H9 (cell line): Measurements from ENCODE around the gene ARRDC1. TPM values are rescaled to one million over a fixed set of nuclear protein-coding genes. Genes with fewer than 3 reads are reported as not detected.

Experiments used
- DNase-seq: peaks from one replicate; pipeline ENCODE4 v3.0.0-alpha.2; 2017
- H2AFZ ChIP-seq: one replicate; pipeline ENCODE4 v1.6.1; 2013; ENCODE audit warnings: mild to moderate bottlenecking, low read length, control low read depth, moderate library complexity
- H2AK5ac ChIP-seq: 2 replicates; pipeline ENCODE4 v1.6.1; 2013; ENCODE audit warnings: low read length, control low read depth, mixed read lengths; ENCODE audit not compliant: insufficient read length
- H2BK120ac ChIP-seq: one replicate; pipeline ENCODE4 v1.6.1; 2013; ENCODE audit warnings: low read depth, mild to moderate bottlenecking, low read length, control low read depth, inconsistent platforms; ENCODE audit not compliant: poor library complexity, severe bottlenecking
- H2BK12ac ChIP-seq: 2 replicates; pipeline ENCODE4 v1.6.1; 2013; ENCODE audit warnings: low read length, control low read depth, mixed read lengths, low read depth; ENCODE audit not compliant: insufficient read length
- H2BK15ac ChIP-seq: 2 replicates; pipeline ENCODE4 v1.6.1; 2013; ENCODE audit warnings: low read depth, low read length, control low read depth
- H2BK20ac ChIP-seq: one replicate; pipeline ENCODE4 v1.6.1; 2013; ENCODE audit warnings: low read depth, mild to moderate bottlenecking, low read length, control low read depth, inconsistent platforms; ENCODE audit not compliant: poor library complexity, severe bottlenecking
- H2BK5ac ChIP-seq: 2 replicates; pipeline ENCODE4 v1.6.1; 2013; ENCODE audit warnings: low read length, control low read depth, mixed read lengths; ENCODE audit not compliant: insufficient read length
- H3K14ac ChIP-seq: 2 replicates; pipeline ENCODE4 v1.6.1; 2013; ENCODE audit warnings: low read length, control low read depth; ENCODE audit not compliant: insufficient read depth
- H3K18ac ChIP-seq: 2 replicates; pipeline ENCODE4 v1.6.1; 2013; ENCODE audit warnings: low read depth, mild to moderate bottlenecking, mixed read lengths, low read length, control low read depth; ENCODE audit not compliant: insufficient read length
- H3K23ac ChIP-seq: 2 replicates; pipeline ENCODE4 v1.6.1; 2013; ENCODE audit warnings: low read length, control low read depth, mixed read lengths, low read depth; ENCODE audit not compliant: insufficient read length
- H3K23me2 ChIP-seq: 2 replicates; pipeline ENCODE4 v1.6.1; 2013; ENCODE audit warnings: low read depth, mild to moderate bottlenecking, mixed read lengths, low read length, control low read depth; ENCODE audit not compliant: insufficient read length, poor library complexity, severe bottlenecking
- H3K27ac ChIP-seq: 2 replicates; pipeline ENCODE4 v1.5.1; 2013; ENCODE audit warnings: low read length, control low read depth, mixed read lengths, low read depth; ENCODE audit not compliant: insufficient read length
- H3K27me3 ChIP-seq: 2 replicates; pipeline ENCODE4 v1.6.1; 2013; ENCODE audit warnings: low read length, control low read depth, inconsistent platforms; ENCODE audit not compliant: insufficient read depth
- H3K4ac ChIP-seq: 2 replicates; pipeline ENCODE4 v1.6.1; 2013; ENCODE audit warnings: low read depth, mild to moderate bottlenecking, control low read depth, inconsistent platforms, low read length, moderate library complexity
- H3K4me1 ChIP-seq: 2 replicates; pipeline ENCODE4 v1.6.1; 2013; ENCODE audit warnings: low read length, control low read depth, inconsistent platforms; ENCODE audit not compliant: insufficient read depth
- H3K4me2 ChIP-seq: 2 replicates; pipeline ENCODE4 v1.6.1; 2013; ENCODE audit warnings: low read length, control low read depth, mixed read lengths; ENCODE audit not compliant: insufficient read length, insufficient read depth
- H3K56ac ChIP-seq: 2 replicates; pipeline ENCODE4 v1.6.1; 2013; ENCODE audit warnings: low read depth, mild to moderate bottlenecking, mixed read lengths, low read length, control low read depth; ENCODE audit not compliant: insufficient read length
- H3K79me1 ChIP-seq: 2 replicates; pipeline ENCODE4 v1.6.1; 2013; ENCODE audit warnings: low read depth, mild to moderate bottlenecking, moderate library complexity, low read length, control low read depth, inconsistent platforms; ENCODE audit not compliant: insufficient read depth, poor library complexity, severe bottlenecking
- H3K79me2 ChIP-seq: 2 replicates; pipeline ENCODE4 v1.6.1; 2013; ENCODE audit warnings: low read length, control low read depth, inconsistent platforms; ENCODE audit not compliant: insufficient read depth
- H3K9ac ChIP-seq: 2 replicates; pipeline ENCODE4 v1.6.1; 2013; ENCODE audit warnings: low read length, control low read depth, mixed read lengths; ENCODE audit not compliant: insufficient read length; ENCODE audit errors: extremely low read depth
- H3K9me3 ChIP-seq: one replicate; pipeline ENCODE4 v1.6.1; 2013; ENCODE audit warnings: low read depth, low read length, inconsistent platforms; ENCODE audit not compliant: control insufficient read depth
- H3T11ph ChIP-seq: one replicate; pipeline ENCODE4 v1.6.1; 2013; ENCODE audit warnings: mild to moderate bottlenecking, low read length, control low read depth, inconsistent platforms
- H4K20me1 ChIP-seq: one replicate; pipeline ENCODE4 v1.6.1; 2013; ENCODE audit not compliant: control insufficient read depth, insufficient read length, insufficient read depth
- H4K5ac ChIP-seq: 2 replicates; pipeline ENCODE4 v1.6.1; 2013; ENCODE audit warnings: low read depth, mild to moderate bottlenecking, mixed read lengths, low read length, control low read depth; ENCODE audit not compliant: insufficient read length
- H4K8ac ChIP-seq: replicated peaks from 2 replicates; pipeline ENCODE4 v1.6.1; 2013; ENCODE audit warnings: low read length, control low read depth, mixed read lengths, low read depth; ENCODE audit not compliant: insufficient read length
- H4K91ac ChIP-seq: 2 replicates; pipeline ENCODE4 v1.6.1; 2013; ENCODE audit warnings: low read depth, mild to moderate bottlenecking, moderate library complexity, mixed read lengths, low read length, control low read depth; ENCODE audit not compliant: insufficient read length
- H3K27ac Mint-ChIP-seq, 3 experiments: 2 replicates in 2 of 3; 3 replicates in 1 of 3; pipeline ENCODE4 v1.8.0; 2020 to 2021; ENCODE audit warnings: mixed read lengths in 3 of 3, mild to moderate bottlenecking in 1 of 3, moderate library complexity in 1 of 3
- H3K27me3 Mint-ChIP-seq: 2 replicates; pipeline ENCODE4 v1.8.0; 2021; ENCODE audit warnings: low read depth, mild to moderate bottlenecking, moderate library complexity, mixed read lengths
- H3K36me3 Mint-ChIP-seq, 3 experiments: 2 replicates in 2 of 3; 3 replicates in 1 of 3; pipeline ENCODE4 v1.8.0; 2020 to 2021; ENCODE audit warnings: low read depth in 3 of 3, mixed read lengths in 3 of 3; ENCODE audit not compliant: insufficient read depth in 1 of 3
- H3K4me1 Mint-ChIP-seq, 2 experiments: 2 replicates each; pipeline ENCODE4 v1.8.0; 2020; ENCODE audit warnings: mixed read lengths in 2 of 2
- H3K4me3 Mint-ChIP-seq, 2 experiments: 2 replicates in 1 of 2; 3 replicates in 1 of 2; pipeline ENCODE4 v1.8.0; 2020 to 2021; ENCODE audit warnings: mild to moderate bottlenecking in 2 of 2, mixed read lengths in 2 of 2, moderate library complexity in 1 of 2
- H3K9me3 Mint-ChIP-seq, 2 experiments: 2 replicates in 1 of 2; 3 replicates in 1 of 2; pipeline ENCODE4 v1.8.0; 2020; ENCODE audit warnings: mild to moderate bottlenecking in 2 of 2, mixed read lengths in 2 of 2, moderate library complexity in 1 of 2
- WGBS: extraction: QIAGEN DNeasy Blood & Tissue Kit; methylation state at CpG from one replicate; pipeline ENCODE4 v1.1.7; 2013; ENCODE audit warnings: missing lambda C conversion rate, low lambda C conversion rate, mixed read lengths; ENCODE audit not compliant: insufficient read length; ENCODE audit errors: extremely low coverage; 5-methylcytosine and 5-hydroxymethylcytosine counted together
- total RNA-seq: library from RNA; stranded (reverse); gene quantifications from 2 replicates; pipeline ENCODE4 v1.2.1, GENCODE V29; 2021
- TF ChIP-seq, protein P1 (sequence below): fragments of 200-600 bp; sonication (generic); conservative IDR thresholded peaks from 3 replicates; pipeline ENCODE4 v1.8.0; 2021; ENCODE audit warnings: antibody characterized with exemption, mild to moderate bottlenecking

Gene ARRDC1
- total RNA-seq, 1 experiment from 2014 or later: 34.4 TPM

DNA sequence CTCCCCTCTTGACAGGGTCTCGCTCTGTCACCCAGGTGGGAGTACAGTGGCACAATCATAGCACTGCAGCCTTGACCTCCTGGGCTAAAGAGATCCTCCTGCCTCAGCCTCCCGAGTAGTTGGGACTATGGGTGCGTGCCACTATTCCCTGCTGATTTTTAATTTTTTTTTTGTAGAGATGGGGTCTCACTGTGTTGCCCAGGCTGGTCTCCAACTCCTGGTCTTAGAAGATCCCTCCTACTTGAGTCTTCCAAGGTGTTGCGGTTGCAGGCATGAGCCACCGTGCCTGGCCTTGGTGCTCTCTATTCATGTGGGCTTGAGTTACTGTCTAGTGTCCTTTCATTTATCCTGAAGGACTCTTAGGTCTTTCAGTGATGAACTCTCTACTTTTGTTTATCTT, 37.4 kb downstream of the ARRDC1 start:
- WGBS: no CpG with 5 or more reads among the region's 5 CpGs
- no peaks in the 10 kb centered on the region for H3K27me3 Mint-ChIP-seq
- no peak overlapping the region for H3K4me3 Mint-ChIP-seq

More for the DNA sequence above, 37.4 kb downstream of the ARRDC1 start:
- Mint-ChIP-seq H3K27ac (0 out of 7 replicates have a peak overlapping the region, but pooled peaks of 1 of the 3 experiments have one; percentile 61), H3K4me1 (peaks cover 11 to 22% of the 10 kb centered on the region in 2 experiments), H3K9me3 (no peaks in the 10 kb centered on the region), H3K36me3 (peaks cover 8 to 31% (median 18%) of the 10 kb centered on the region in 3 experiments; a peak in 6 of 7 replicates)
- H3K56ac ChIP-seq: no peak overlapping the region
- no peak overlapping the region for H3K23ac ChIP-seq
- H4K91ac ChIP-seq: no peak overlapping the region
- H2AK5ac ChIP-seq: no peak overlapping the region
- TF ChIP-seq, protein P1, sequence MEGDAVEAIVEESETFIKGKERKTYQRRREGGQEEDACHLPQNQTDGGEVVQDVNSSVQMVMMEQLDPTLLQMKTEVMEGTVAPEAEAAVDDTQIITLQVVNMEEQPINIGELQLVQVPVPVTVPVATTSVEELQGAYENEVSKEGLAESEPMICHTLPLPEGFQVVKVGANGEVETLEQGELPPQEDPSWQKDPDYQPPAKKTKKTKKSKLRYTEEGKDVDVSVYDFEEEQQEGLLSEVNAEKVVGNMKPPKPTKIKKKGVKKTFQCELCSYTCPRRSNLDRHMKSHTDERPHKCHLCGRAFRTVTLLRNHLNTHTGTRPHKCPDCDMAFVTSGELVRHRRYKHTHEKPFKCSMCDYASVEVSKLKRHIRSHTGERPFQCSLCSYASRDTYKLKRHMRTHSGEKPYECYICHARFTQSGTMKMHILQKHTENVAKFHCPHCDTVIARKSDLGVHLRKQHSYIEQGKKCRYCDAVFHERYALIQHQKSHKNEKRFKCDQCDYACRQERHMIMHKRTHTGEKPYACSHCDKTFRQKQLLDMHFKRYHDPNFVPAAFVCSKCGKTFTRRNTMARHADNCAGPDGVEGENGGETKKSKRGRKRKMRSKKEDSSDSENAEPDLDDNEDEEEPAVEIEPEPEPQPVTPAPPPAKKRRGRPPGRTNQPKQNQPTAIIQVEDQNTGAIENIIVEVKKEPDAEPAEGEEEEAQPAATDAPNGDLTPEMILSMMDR: no peak
- no peak overlapping the region for H3K4ac ChIP-seq
- H2AFZ ChIP-seq: no peak overlapping the region
- H3K23me2 ChIP-seq: no peaks in the 10 kb centered on the region
- no peak overlapping the region for H2BK20ac ChIP-seq
- no peak overlapping the region for H4K8ac ChIP-seq
- no peak overlapping the region for H2BK15ac ChIP-seq
- no peak overlapping the region for H2BK120ac ChIP-seq
- H4K5ac ChIP-seq: no peak overlapping the region
- no peak overlapping the region for H3K14ac ChIP-seq
- H3K9me3 ChIP-seq: no peaks in the 10 kb centered on the region
- H3K4me1 ChIP-seq: no peaks in the 10 kb centered on the region; the same call in 1 of the 2 replicates
- H2BK12ac ChIP-seq: no peak overlapping the region
- H3K27me3 ChIP-seq: no peaks in the 10 kb centered on the region
- H3K27ac ChIP-seq: no peak overlapping the region
- no peak for DNase-seq
- H3K9ac ChIP-seq: no peak overlapping the region
- peaks cover 22% of the 10 kb centered on the region for H3K79me1 ChIP-seq
- peaks cover 49% of the 10 kb centered on the region; the same call in 1 of the 2 replicates for H3K79me2 ChIP-seq
- no peak overlapping the region for H3T11ph ChIP-seq
- no peaks in the 10 kb centered on the region for H4K20me1 ChIP-seq
- H2BK5ac ChIP-seq: no peak overlapping the region
- no peak overlapping the region for H3K18ac ChIP-seq
- no peak overlapping the region for H3K4me2 ChIP-seq
